Activated T-cell treated with anti-CD3 and anti-CD28 coated beads for 1 hour (primary cell): ENCODE data around the gene LDB3.
"Not testable (repeated sequence)": the region's sequence is repeated elsewhere in the genome, so short reads cannot be mapped to it uniquely, and the experiment has no call there.

Experiments used
- DNase-seq: peaks from one replicate; pipeline ENCODE4 v3.0.0-alpha.2; 2020; ENCODE audit warnings: low read depth

Gene LDB3, protein sequence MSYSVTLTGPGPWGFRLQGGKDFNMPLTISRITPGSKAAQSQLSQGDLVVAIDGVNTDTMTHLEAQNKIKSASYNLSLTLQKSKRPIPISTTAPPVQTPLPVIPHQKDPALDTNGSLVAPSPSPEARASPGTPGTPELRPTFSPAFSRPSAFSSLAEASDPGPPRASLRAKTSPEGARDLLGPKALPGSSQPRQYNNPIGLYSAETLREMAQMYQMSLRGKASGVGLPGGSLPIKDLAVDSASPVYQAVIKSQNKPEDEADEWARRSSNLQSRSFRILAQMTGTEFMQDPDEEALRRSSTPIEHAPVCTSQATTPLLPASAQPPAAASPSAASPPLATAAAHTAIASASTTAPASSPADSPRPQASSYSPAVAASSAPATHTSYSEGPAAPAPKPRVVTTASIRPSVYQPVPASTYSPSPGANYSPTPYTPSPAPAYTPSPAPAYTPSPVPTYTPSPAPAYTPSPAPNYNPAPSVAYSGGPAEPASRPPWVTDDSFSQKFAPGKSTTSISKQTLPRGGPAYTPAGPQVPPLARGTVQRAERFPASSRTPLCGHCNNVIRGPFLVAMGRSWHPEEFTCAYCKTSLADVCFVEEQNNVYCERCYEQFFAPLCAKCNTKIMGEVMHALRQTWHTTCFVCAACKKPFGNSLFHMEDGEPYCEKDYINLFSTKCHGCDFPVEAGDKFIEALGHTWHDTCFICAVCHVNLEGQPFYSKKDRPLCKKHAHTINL

DNA sequence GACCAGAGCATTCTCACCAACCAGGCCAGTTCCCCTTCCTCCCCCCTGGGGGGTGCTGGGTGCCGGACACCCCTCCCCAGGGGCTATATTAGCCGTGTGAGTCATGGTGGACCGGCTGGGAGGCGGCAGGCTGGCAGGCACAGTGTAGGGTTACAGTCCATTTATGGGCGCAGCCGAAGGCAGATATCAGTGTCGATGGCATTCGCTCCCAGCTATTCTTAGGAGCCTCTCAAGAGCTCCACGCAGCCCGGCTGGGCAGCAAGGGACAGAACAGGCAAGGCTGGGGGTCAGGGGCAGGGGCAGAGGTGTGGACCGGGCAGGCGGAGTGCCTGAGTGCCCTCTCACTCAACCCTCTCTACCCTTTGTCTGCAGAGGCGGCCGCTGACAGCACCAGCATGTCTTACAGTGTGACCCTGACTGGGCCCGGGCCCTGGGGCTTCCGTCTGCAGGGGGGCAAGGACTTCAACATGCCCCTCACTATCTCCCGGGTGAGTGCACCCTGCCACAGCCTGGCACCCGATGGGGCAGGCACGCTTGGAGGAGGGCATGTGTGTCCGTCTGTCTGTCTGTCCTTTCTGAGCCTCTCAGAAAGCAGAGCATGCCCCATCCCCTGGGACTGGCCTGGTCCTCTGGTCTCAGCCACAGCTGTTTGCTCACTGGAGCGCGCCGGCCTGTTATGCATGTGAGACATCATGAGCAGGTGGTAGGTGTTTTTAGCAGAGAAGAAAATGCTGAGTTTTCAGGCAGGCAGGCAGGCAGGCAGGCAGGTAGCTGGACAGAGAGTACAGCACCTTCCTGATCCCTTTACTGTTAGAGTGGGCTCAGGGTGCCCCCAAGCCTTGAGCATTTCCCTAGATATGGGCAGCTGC lies at the start of gene LDB3:
LDB3 (plus strand) TSS at position 215 of the 869 bp plus-strand sequence; CDS start at position 396, 181 bp downstream.
- DNase-seq: no peak

DNA sequence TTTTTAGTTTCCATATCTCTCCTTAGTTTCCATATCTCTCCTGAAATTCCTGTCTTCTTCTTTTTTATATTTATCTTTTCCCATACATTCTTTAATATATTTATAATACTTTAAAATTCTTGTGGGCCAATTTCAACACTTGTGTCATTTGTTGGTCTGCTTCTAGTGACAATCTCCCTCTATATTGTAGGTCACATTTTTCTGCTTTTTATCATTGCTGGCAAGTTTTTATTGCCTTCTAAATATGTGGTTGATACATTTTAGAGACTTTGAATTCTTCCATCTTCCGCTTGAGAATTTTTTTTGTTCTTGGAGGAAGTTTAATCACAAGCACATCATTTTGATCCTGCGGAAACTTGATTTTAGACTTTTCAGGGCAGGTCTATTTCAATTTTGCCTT lies 40.0 kb upstream of the LDB3 start:
- no peak for DNase-seq

DNA sequence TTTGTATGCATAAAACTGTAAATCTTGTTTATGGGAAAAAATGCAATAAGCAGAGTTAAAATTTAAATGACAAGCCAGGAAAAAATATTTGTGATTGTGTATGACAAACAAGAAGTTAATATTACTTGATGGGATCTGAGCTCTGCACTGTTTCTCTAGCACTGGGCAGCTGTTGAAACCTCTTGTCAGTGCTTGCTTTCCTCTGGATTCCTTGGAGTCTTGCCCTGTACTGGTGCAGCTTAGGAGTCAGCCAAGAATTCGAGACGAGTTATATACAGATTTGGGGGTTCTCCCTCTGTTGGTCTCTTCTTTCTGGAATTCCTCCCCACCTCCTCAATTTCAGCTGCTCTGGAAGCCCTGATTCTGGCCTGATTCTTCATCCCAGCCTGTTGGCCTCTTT lies 38.2 kb upstream of the LDB3 start:
- no peak for DNase-seq

- no peak for DNase-seq
Measured at GRCh38 chr10:86632009-86632800, 36.1 kb upstream of the LDB3 start.

GRCh38 chr10:86632951-86633350 lies 35.4 kb upstream of the LDB3 start:
- DNase-seq: no peak

- no peak for DNase-seq
Measured at GRCh38 chr10:86635402-86635801, 32.9 kb upstream of the LDB3 start.

DNA sequence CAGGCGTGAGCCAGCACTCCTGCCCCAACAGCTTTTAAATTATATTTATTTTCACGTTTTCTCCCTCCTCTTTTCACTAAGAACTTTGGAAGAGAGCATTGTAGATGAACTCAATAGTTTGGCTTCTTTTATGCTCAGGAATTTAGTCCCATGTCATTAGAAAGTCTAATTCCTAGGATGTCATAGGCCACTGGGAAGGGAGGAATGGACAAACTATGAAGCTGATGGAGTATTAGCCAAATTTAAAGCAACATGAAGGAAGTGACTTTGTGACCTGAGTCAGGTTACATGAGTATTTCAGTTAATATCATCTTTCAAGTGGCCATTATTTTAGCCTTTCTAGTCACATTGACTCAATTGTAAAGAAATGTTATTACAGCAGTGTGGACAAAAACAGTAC lies 32.0 kb upstream of the LDB3 start:
- no peak for DNase-seq

- DNase-seq: no peak
Measured at GRCh38 chr10:86642021-86642420, 26.3 kb upstream of the LDB3 start.

DNA sequence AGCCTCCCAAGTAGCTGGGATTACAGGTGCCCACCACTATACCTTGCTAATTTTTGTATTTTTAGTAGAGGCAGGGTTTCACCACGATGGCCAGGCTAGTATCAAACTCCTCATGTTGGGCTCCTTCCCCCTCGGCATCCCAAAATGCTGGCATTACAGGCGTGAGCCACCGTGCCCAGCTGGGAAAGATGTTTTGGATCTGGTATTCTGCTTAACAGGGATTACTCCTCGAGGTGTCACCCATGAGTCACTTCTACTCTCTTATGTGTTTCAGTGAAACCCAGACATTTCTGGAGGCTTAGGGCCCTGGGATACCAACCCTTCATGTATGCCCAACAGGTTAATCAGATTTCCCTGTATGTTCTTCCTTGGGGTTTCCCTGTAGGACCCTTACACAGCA lies 25.8 kb upstream of the LDB3 start:
- DNase-seq: no peak

DNA sequence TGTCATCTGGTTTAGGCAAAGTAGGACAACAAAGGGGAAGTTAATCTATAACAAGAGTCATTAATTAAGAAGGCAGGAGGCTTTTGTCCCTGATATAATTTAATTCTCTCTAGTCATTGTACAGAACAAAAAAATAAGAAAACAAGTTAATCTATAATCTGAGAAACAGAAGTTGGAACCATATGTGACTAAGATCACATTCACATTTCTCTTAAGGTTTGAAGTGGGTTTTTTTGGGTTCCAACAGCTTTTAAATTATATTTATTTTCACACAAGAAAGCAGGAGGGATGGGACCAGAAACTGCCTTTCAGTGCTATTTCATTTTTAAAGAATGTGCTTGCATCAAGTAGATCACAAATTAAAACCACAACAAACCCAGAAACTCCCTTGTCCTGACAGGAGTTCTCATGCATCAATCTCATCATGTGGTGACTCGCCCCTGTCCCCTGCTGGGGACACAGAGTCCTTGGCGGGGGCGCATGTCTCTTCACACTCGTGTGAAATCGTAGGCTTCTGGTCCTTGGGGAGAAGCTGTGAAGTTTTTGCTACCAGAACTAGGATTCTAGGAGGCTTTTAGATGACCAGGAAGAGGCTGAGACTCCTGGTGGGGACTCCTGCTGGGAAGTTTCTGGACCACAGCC lies 24.0 kb upstream of the LDB3 start:
- no peak for DNase-seq

GRCh38 chr10:86644794-86645445 lies 23.4 kb upstream of the LDB3 start:
- DNase-seq: no peak

DNA sequence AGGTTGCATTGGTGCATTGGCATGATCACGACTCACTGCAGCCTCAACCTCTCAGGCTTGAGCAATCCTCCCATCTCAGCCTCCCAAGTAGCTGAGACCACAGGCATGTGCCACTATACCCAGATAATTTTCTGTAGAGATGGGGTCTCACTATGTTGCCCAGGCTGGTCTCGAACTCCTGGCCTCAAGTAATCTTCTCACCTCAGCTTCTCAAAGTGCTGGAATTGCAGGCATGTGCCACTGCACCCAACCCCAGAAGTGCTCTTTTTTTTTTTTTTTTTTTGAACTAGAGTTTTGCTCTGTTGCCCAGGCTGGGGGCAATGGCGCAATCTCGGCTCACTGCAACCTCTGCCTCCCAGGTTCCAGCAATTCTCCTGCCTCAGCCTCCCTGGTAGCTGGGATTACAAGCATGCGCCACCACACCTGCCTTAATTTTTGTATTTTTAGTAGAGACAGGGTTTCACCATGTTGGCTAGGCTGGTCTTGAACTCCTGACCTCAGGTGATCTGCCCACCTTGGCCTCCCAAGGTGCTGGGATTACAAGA lies 22.6 kb upstream of the LDB3 start:
- not testable (repeated sequence) for DNase-seq

DNA sequence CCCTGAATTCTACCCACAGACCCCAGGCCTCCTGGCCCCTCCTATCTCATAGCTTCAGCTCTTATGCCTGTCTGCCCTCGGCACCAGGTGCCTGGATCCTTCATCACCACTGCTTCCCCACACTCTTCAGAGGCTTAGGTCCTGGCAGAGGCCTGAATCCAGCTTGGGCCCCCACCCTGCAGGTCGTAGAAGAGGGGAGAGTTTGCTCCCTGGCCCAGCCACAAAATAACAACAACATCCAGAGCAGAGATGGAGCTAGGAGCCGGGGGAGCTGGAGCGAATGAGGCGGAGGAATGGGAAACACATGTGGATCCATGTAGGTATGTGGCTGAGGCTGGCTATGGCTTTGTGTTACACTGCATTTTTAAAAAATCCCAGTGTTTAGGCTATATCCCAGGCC lies 21.8 kb upstream of the LDB3 start:
- DNase-seq: no peak

- no peak for DNase-seq
Measured at GRCh38 chr10:86646933-86647332, 21.4 kb upstream of the LDB3 start.

DNA sequence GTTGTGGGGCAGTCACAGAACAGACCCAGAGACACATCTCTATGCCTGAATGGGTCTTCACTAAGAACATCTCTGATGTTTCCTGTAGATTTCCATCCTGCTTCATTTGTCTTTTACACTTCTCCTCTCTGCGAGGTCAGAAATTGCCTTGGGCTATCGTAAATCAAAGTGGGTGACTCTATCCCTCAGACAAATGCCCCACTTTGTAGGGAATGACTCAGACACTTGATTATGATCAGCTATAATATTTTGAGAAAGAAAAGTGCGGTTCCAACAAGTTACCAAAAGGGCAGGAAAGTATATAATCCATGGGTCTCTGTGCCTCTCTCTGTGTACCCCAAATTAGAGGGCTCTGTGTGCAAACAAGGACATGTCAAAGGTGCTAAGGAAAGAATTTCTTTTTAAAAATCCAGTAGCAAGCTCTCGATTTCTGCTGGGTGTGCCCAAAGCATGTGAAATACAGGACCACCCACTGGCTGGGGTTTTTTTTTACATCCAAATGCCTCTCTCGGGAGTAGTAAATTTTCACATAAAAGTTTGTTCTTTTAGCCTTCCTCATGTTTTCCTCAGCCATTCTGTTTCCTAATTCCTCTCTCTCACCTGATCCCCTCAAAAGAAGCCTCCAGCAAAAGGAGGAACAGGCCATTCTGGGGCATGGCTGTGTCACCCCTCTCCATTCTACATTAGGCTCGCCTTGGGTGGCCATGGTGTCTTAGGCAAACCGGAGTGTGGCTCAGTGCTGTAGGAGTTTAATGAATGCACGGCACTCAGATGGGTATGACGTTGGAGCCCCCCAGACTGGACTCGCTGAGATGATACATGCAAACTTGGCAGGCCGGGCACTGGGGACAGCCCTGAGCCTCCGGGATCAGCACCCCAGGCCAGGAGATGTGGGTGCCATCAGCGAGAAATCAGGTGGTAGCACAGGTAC lies 20.3 kb upstream of the LDB3 start:
- no peak for DNase-seq

DNA sequence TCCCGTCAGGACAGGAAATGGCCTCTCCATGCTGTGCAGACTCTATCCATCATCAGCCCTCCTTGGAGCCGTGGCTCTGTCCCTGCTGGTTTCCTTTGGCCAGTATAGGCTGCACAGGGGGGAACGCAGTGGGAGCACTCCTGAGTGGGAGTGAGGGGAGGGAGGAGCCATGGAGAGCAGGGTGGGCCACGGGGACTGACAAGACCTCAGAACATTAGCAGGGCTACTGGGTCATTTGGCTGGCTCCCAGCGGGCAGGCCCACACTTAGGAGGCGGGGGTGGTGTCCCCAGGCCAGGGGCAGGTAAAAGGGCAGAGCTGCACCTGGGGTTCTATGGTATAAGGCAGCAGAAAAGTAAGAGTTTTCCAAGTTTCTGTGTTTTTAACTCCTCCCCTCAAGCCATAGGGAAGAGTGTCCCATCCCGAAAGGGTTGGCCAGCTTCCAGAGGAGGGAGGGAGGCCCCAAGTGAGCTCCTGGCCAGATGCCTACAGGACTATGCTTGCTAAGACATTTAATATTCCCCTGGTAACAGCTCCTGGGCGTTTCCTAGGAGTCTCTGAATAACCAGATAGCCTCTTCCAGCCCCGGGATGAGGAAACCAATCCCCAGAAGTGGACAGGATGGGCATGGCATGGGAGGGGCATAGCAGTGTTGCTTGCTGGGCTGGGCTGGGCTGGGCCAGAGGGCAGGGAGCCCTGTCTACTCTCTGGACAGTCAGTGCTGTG lies 19.4 kb upstream of the LDB3 start:
- no peak for DNase-seq

- no peak for DNase-seq
Measured at GRCh38 chr10:86649471-86650150, 18.7 kb upstream of the LDB3 start.

DNA sequence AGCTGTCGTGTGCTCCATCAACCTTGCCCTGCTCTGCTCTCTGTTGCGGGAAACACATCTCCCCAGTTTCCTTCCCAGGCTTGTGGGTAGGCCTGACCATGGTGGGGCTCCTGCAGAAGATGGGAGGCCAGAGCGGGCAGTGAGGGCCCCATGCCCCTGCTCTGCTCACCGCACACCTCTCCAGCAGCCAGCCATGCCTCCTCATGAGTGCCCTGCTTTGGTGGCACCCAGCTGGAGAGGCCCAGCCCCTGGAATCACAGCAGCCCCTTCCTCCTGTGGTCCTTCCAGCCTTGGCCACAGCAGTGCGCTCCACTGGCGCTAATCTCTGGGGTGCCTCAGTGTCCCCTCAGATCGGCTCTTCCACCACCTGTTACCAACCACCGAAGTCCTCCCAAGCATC lies 18.2 kb upstream of the LDB3 start:
- no peak for DNase-seq
